ENCODE measurements around the gene SETD3.

GRCh38 chr14:99380991-99381687 is 99.5 kb downstream of the SETD3 start:
- no peak for TF ChIP-seq CTCF (conservative IDR thresholded peaks at IDR 0.05)
- no peak for TF ChIP-seq ZFX (IDR thresholded peaks at IDR 0.05)
